GM23248 (cell line): ENCODE data around the gene KATNB1. TPM values are rescaled to one million over a fixed set of nuclear protein-coding genes. Genes with fewer than 3 reads are reported as not detected.
"Not testable (repeated sequence)": the region's sequence is repeated elsewhere in the genome, so short reads cannot be mapped to it uniquely, and the experiment has no call there.

Experiments
- DNase-seq: peaks from one replicate; pipeline ENCODE4 v3.0.0-alpha.2; 2015
- H2AFZ ChIP-seq: fragments of 200-600 bp; sonication (generic); 2 replicates; pipeline ENCODE4 v1.6.1; 2016; ENCODE audit warnings: antibody characterized with exemption
- H3F3A ChIP-seq: fragments of 200-600 bp; sonication (generic); 2 replicates; pipeline ENCODE4 v1.6.1; 2016; ENCODE audit warnings: mild to moderate bottlenecking, antibody characterized with exemption, mixed run types; ENCODE audit not compliant: insufficient read depth
- H3K27ac ChIP-seq: fragments of 200-600 bp; sonication (generic); 2 replicates; pipeline ENCODE4 v1.5.1; 2016; ENCODE audit warnings: mild to moderate bottlenecking
- H3K27me3 ChIP-seq: fragments of 200-600 bp; sonication (generic); replicated peaks from 2 replicates; pipeline ENCODE4 v1.6.1; 2016; ENCODE audit warnings: mild to moderate bottlenecking; ENCODE audit not compliant: insufficient read depth
- H3K36me3 ChIP-seq: fragments of 200-600 bp; sonication (generic); 2 replicates; pipeline ENCODE4 v1.6.1; 2016; ENCODE audit warnings: low read depth, mild to moderate bottlenecking
- H3K4me1 ChIP-seq: fragments of 200-600 bp; sonication (generic); 2 replicates; pipeline ENCODE4 v1.6.1; 2016; ENCODE audit warnings: mild to moderate bottlenecking; ENCODE audit not compliant: insufficient read depth
- H3K4me2 ChIP-seq: fragments of 200-600 bp; sonication (generic); one replicate; pipeline ENCODE4 v1.6.1; 2016; ENCODE audit warnings: mild to moderate bottlenecking; ENCODE audit not compliant: unreplicated experiment
- H3K4me3 ChIP-seq: fragments of 200-600 bp; sonication (generic); 2 replicates; pipeline ENCODE4 v1.5.1; 2016; ENCODE audit warnings: mild to moderate bottlenecking
- H3K79me2 ChIP-seq: fragments of 200-600 bp; sonication (generic); 2 replicates; pipeline ENCODE4 v1.6.1; 2016; ENCODE audit warnings: mild to moderate bottlenecking; ENCODE audit not compliant: insufficient read depth
- H3K9ac ChIP-seq: fragments of 200-600 bp; sonication (generic); 2 replicates; pipeline ENCODE4 v1.6.1; 2016; ENCODE audit warnings: mild to moderate bottlenecking
- H3K9me2 ChIP-seq: fragments of 200-600 bp; sonication (generic); 2 replicates; pipeline ENCODE4 v1.6.1; 2016; ENCODE audit warnings: mixed run types, mild to moderate bottlenecking, moderate library complexity; ENCODE audit not compliant: insufficient read depth
- H3K9me3 ChIP-seq: fragments of 200-600 bp; sonication (generic); one replicate; pipeline ENCODE4 v1.6.1; 2017; ENCODE audit warnings: low read depth
- H4K20me1 ChIP-seq: fragments of 200-600 bp; sonication (generic); 2 replicates; pipeline ENCODE4 v1.6.0; 2016; ENCODE audit not compliant: insufficient read depth
- EZH2 ChIP-seq: fragments of 200-600 bp; sonication (generic); IDR thresholded peaks from 2 replicates; pipeline ENCODE4 v1.6.1; 2018; ENCODE audit warnings: antibody characterized with exemption, mild to moderate bottlenecking; ENCODE audit not compliant: insufficient read depth, poor library complexity, severe bottlenecking
- EZH2phosphoT487 ChIP-seq: fragments of 200-600 bp; sonication (generic); IDR thresholded peaks from 2 replicates; pipeline ENCODE4 v1.6.1; 2018; ENCODE audit warnings: antibody characterized with exemption, moderate library complexity, mild to moderate bottlenecking, low read depth; ENCODE audit not compliant: insufficient read depth
- WGBS, 2 experiments: methylation state at CpG; one replicate each; pipeline ENCODE4 v1.1.6; 2015 to 2017; ENCODE audit warnings: low lambda C conversion rate in 2 of 2, low coverage in 1 of 2; ENCODE audit errors: missing lambda C conversion rate in 2 of 2; 5-methylcytosine and 5-hydroxymethylcytosine counted together
- in situ Hi-C: fragments of 300-500 bp; cut with MboI; formaldehyde crosslinking; loops from 2 replicates; pipeline ENCODE4 v1.15.0; 2020
- polyA plus RNA-seq: library from polyadenylated mRNA; unstranded; fragments of >200 nt; fragmentation: Nextera tagmentation; extraction: Ambion mirVana; gene quantifications from 2 replicates; pipeline ENCODE4 v1.2.1, GENCODE V29; 2016
- total RNA-seq: library from RNA; depleted of rRNA; stranded (reverse); fragments of >200 nt; shearing (Covaris generic); gene quantifications from 2 replicates; pipeline ENCODE4 v1.2.3, GENCODE V29; 2014

The KATNB1 gene
- total and polyA plus RNA-seq, 2 experiments from 2014 or later, result 19.3 to 20.2 TPM

- H3K27ac ChIP-seq, result no peak overlapping the region
- no peaks in the 10 kb centered on the region; the same call in 1 of the 2 replicates for H4K20me1 ChIP-seq
- H3K4me2 ChIP-seq, result no peak overlapping the region
- in situ Hi-C loops, result no loop called here
- no peak for TF ChIP-seq EZH2phosphoT487
- TF ChIP-seq EZH2, result no peak
- no peaks in the 10 kb centered on the region for H3K9me2 ChIP-seq
- no peaks in the 10 kb centered on the region for H3K36me3 ChIP-seq
- H3K4me1 ChIP-seq, result no peaks in the 10 kb centered on the region
- 67 to 70% methylated on average over 3 of the region's 3 CpGs for WGBS, 2 experiments
- H3K9me3 ChIP-seq, result no peaks in the 10 kb centered on the region
- no peaks in the 10 kb centered on the region for H3F3A ChIP-seq
- peaks cover 54% of the 10 kb centered on the region for H3K27me3 ChIP-seq
- H3K79me2 ChIP-seq, result no peaks in the 10 kb centered on the region
- DNase-seq, result no peak
- no peak overlapping the region for H3K4me3 ChIP-seq
- H2AFZ ChIP-seq, result no peak overlapping the region
- H3K9ac ChIP-seq, result no peak overlapping the region
Measured at GRCh38 chr16:57708168-57708567, 27.4 kb upstream of the KATNB1 start.

GRCh38 chr16:57709663-57710062, 25.9 kb upstream of the KATNB1 start:
- TF ChIP-seq EZH2phosphoT487 (no peak), EZH2 (no peak)
- no peaks in the 10 kb centered on the region for H3K79me2 ChIP-seq
- no peak for DNase-seq
- in situ Hi-C loops, result loop anchor here (10.0 kb wide), 1 partner anchor 125 kb away; no protein-coding TSS in a partner anchor
- no peaks in the 10 kb centered on the region; the same call in 1 of the 2 replicates for H4K20me1 ChIP-seq
- no peaks in the 10 kb centered on the region for H3K4me1 ChIP-seq
- H3K27ac ChIP-seq, result no peak overlapping the region
- H3K9me3 ChIP-seq, result no peaks in the 10 kb centered on the region
- H3K4me2 ChIP-seq, result no peak overlapping the region
- no peak overlapping the region for H2AFZ ChIP-seq
- H3K36me3 ChIP-seq, result no peaks in the 10 kb centered on the region
- peaks cover 59% of the 10 kb centered on the region for H3K27me3 ChIP-seq
- no peaks in the 10 kb centered on the region for H3K9me2 ChIP-seq
- no peaks in the 10 kb centered on the region for H3F3A ChIP-seq
- no peak overlapping the region for H3K4me3 ChIP-seq
- WGBS, 2 experiments, result 71 to 80% methylated on average over 3 of the region's 3 CpGs
- no peak overlapping the region for H3K9ac ChIP-seq

- Histone ChIP-seq H3F3A (no peaks in the 10 kb centered on the region), H4K20me1 (no peaks in the 10 kb centered on the region; the same call in 1 of the 2 replicates), H3K27ac (no peak overlapping the region), H3K4me2 (no peak overlapping the region), H3K9me3 (no peaks in the 10 kb centered on the region), H3K4me3 (no peak overlapping the region), H3K79me2 (no peaks in the 10 kb centered on the region), H3K36me3 (no peaks in the 10 kb centered on the region), H2AFZ (no peak overlapping the region), H3K9me2 (no peaks in the 10 kb centered on the region), H3K9ac (no peak overlapping the region), H3K4me1 (no peaks in the 10 kb centered on the region), H3K27me3 (peaks cover 69% of the 10 kb centered on the region)
- no peak for DNase-seq
- 66 to 69% methylated on average over 5 of the region's 5 CpGs for WGBS, 2 experiments
- in situ Hi-C loops, result loop anchor here (10.0 kb wide), 1 partner anchor 127 kb away; no protein-coding TSS in a partner anchor
- TF ChIP-seq EZH2 (no peak), EZH2phosphoT487 (no peak)
Measured at GRCh38 chr16:57711346-57711745, 24.2 kb upstream of the KATNB1 start.

- H3K9me2 ChIP-seq, result no peaks in the 10 kb centered on the region
- DNase-seq, result no peak
- no peak overlapping the region for H2AFZ ChIP-seq
- H3K9ac ChIP-seq, result no peak overlapping the region
- H3K79me2 ChIP-seq, result no peaks in the 10 kb centered on the region
- H3K9me3 ChIP-seq, result no peaks in the 10 kb centered on the region
- TF ChIP-seq EZH2 (no peak), EZH2phosphoT487 (no peak)
- H3K27ac ChIP-seq, result no peak overlapping the region
- H3K4me2 ChIP-seq, result no peak overlapping the region
- 73 to 82% methylated on average over 3 of the region's 3 CpGs for WGBS, 2 experiments
- no peaks in the 10 kb centered on the region for H3F3A ChIP-seq
- no peaks in the 10 kb centered on the region for H3K36me3 ChIP-seq
- no peaks in the 10 kb centered on the region; the same call in 1 of the 2 replicates for H4K20me1 ChIP-seq
- in situ Hi-C loops, result loop anchor here (10.0 kb wide), 1 partner anchor 127 kb away; no protein-coding TSS in a partner anchor
- H3K4me3 ChIP-seq, result no peak overlapping the region
- H3K4me1 ChIP-seq, result no peaks in the 10 kb centered on the region
- peaks cover 69% of the 10 kb centered on the region for H3K27me3 ChIP-seq
Measured at GRCh38 chr16:57711993-57712392, 23.6 kb upstream of the KATNB1 start.

- peaks cover 69% of the 10 kb centered on the region for H3K27me3 ChIP-seq
- WGBS, 2 experiments, result 69 to 70% methylated on average over 6 of the region's 6 CpGs
- H2AFZ ChIP-seq, H3K4me2 ChIP-seq, H3K27ac ChIP-seq, H3K4me3 ChIP-seq, H3K9ac ChIP-seq, DNase-seq, H3K4me1 ChIP-seq, H3K9me3 ChIP-seq, H3K36me3 ChIP-seq, H3F3A ChIP-seq, H4K20me1 ChIP-seq, H3K9me2 ChIP-seq, H3K79me2 ChIP-seq: not testable (repeated sequence)
- in situ Hi-C loops, result loop anchor here (10.0 kb wide), 1 partner anchor 128 kb away; no protein-coding TSS in a partner anchor
Measured at GRCh38 chr16:57712569-57712968, 23.0 kb upstream of the KATNB1 start.
